ENCODE data around the gene TM4SF1. TPM values are rescaled to one million over a fixed set of nuclear protein-coding genes. Genes with fewer than 3 reads are reported as not detected.

Gene TM4SF1
- total RNA-seq, 1 donor from 2014 or later = 81.4 TPM

Other genes with a start within 250 kb of the TM4SF1 start
- gene HPS3, start 248.0 kb downstream of the TM4SF1 start, total RNA-seq = 6.3 TPM
- gene CP, start 155.8 kb downstream of the TM4SF1 start, total RNA-seq = 1.0 TPM
- 6.3 TPM for gene TM4SF18, start 44.0 kb downstream of the TM4SF1 start, total RNA-seq
- not detected for gene TM4SF4, start 97.0 kb upstream of the TM4SF1 start, total RNA-seq

Measured in skeletal muscle tissue (tissue), 1 donor.